Renal pelvis (tissue), 4 donors: ENCODE results near the gene APBA1. TPM values are rescaled to one million over a fixed set of nuclear protein-coding genes. Genes with fewer than 3 reads are reported as not detected.

ENCODE experiments used
- DNase-seq: peaks from one replicate; pipeline ENCODE4 v3.0.0-alpha.2; 2013
- polyA plus RNA-seq, 3 donors: library from polyadenylated mRNA; unstranded; fragments of 120-200 nt; gene quantifications; one replicate each; pipeline ENCODE4 v1.2.1, GENCODE V29; 2013; ENCODE audit not compliant: insufficient read length in 3 of 3

The APBA1 gene
- polyA plus RNA-seq, 3 donors, result 16.6 to 18.2 (median 16.9) TPM

DNA sequence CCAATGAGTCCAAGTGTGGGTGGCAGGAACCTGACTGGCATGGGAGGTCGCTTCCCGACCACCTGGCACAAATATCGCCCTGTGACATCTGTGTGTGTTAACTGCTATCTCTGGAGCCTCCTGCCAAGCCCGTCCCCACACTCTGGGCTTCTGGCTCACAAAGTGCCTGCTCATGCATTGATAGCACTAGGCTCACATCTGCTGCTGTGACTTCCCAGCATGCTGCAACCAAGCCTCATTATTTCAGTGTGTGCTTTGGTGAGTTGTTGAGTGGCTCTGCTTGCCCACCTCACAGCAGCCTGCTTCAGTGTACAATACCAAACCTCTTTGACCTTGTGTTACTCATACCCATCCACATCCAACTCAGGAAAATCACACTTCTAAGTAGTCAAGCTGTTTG is 139.8 kb downstream of the APBA1 start:
- DNase-seq, result no peak

DNA sequence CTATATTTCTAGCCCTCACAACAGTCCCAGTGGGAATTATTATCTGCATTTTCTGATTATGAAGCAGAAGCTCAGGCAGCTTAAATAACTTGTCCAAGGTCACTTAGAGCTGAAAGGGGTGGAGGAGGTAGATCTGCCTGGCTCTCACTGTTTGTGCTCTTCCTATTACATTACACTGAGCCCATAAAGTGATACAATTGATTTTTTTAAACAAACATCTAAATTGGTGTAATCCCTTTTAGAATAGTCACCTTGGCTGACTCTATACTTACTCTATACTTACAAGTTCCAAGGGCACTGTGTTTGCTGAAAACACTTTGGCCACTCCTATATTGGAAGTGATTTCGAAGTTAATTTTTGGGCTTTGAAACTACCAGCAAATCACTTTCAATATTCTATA is 144.7 kb downstream of the APBA1 start:
- no peak for DNase-seq

DNA sequence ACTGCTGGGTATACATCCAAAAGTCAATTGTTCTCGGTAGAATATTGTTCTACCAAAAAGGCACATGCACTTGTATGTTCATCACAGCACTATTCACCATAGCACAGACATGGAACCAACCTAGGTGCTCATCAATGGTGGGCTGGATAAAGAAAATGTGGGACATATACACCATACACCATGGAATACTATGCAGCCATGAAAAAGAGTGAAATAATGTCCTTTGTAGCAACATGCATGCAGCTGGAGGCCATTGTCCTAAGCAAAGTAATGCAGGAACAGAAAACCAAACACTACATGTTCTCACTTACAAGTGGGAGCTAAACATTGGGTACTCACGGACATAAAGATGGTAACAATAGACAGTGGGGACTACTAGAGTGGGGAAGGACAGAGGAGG is 145.5 kb downstream of the APBA1 start:
- DNase-seq, result no peak

DNA sequence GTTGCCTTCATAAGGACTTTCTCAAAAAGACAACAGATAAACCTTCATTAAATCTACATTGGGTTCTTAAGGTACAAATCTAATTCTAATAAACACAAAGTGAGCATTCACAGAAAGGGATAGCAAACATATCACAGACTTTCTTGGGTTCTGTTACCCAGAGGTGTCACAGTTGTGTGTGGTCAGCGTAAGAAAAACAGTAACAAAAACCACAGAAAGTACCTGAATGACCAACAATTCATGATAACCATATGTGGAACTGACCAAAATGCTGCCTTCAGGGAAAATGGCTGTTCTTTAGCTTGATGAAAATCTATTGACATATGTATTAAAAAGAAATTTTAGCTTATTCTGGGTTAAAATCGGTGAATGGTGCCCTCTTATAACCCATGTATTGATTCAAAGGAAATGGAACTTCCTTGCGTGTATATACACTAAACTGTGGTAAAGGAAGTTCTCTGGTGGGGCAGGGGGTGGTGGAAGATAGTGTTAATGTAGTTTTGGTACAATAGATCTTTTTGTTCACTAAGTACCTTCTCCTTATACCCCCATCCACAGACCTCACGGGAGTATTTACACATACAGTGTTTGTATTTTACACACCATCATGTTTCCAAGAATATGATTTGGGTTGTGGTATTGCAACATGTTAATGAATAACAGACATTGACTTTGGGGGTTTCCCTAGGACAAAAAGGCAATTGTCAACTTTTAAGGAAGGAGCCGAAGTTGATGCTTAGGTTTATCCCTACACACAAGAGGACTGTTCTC is 152.5 kb downstream of the APBA1 start:
- DNase-seq, result no peak

DNA sequence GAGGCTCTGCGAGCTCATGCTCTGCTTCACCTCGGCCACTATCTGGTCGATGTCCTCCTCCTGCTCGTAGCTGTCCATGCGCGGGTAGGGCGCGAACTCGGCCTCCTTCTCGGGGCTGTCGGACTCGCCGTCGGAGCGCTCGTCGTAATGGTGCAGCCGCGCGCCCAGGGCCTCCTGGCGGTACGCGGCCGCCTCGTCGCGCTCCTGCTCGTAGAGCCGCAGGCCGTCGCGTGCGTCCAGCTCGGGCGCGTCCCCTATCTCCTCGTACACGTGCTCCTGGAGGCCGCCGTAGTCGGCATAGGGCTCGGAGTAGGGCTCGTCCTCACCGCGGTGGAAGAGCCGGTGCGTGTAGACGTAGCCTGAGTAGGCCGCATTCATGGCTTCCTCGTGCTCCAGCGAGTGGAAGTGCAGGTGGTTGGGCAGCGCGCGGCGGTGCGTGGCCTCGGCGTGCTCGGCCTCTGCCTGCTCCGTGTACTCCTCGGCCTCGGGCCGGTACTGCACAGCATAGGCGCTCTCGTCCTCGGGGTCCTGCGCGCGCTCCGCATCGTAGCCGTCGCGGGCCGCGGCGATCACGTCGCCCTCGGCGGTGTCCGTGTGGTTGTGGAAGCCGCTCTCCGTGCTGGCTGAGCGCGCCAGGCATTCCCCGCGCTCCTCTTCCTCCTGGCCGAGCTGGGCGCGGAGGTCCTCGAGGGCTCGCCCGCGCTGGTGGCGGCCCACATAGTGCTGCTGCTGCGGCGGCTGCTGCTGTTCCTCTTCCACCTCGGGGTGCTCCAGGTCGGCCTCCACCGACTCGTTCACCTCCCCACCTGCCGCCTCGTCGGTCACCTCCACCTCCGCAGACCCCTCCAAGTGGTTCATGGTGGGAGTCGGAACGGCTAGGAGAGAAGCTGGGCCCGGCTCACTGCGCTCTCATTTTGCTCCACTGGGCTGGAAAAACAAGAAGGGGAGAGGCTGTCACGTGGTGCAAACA is 155.5 kb downstream of the APBA1 start:
- DNase-seq, result no peak

DNA sequence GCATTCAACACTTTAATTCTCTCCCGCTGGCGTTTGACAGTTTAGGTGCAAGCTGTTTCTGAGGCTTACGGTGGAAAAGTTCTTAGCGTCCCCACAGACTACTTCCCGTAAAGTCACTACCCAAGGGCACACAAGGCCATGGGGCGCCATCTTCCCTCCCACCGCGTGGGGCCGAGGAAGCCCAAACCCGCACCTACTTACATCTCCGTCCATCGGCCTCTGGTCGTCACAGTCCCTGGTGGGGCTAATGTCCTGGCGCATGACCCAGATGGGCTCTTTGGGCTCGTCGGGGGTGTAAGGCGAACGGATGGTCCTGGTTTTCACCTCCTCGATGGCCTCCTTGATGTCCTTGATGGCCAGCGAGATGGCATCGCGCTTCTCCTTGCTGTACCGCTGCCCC is 156.4 kb downstream of the APBA1 start:
- DNase-seq, result no peak

DNA sequence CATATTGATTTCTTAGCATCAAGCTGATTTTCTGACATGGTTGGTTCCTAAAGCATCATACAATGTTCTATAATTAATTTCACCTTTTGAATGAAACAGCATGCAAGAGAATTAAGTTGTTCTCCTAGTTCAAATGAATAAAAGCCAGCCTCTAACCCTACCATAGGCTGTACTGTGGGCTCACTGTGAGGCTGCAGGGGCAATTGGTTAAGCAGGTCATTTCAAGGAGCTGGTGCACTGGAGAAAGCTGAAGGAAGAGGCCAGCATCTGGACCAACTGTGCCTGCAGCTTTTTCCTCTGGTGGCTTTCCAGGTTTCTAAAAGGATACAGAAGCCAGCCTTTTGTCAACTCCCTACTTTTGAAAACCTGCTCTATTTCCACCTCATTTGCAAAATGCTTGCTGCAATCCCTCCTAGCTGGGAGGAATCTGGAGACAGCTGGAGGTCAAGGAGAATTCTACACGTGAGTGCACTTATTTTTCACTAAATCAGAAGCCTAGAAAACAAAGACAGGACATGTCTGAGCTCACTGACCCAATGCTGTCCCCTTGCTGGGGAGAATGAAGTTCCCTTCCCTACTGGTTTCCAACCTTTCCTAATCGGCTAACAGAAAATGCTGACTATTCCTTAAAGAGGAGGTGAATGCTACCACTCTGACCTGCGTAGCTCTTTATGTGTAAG is 158.9 kb downstream of the APBA1 start:
- peak; percentile 11 for DNase-seq

DNA sequence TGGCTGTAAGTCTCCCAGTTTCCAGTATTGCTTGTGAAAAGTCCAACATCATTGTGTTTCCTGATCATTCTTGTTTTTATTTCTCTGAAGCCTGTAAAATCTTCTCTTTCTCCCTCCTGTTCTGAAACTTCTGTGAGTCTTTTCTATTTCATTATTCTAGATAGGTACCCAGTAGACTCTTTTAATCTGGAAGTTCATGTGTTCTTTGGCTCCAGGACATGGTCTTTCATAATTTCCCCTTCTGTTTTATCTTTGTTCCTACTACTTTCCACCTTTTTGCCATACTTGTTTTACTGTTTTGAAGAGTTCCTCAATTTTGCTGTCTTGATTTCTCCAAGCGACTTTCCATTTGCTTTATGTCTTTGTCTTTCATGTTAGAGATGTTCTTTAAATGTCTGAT is 168.1 kb downstream of the APBA1 start:
- no peak for DNase-seq

DNA sequence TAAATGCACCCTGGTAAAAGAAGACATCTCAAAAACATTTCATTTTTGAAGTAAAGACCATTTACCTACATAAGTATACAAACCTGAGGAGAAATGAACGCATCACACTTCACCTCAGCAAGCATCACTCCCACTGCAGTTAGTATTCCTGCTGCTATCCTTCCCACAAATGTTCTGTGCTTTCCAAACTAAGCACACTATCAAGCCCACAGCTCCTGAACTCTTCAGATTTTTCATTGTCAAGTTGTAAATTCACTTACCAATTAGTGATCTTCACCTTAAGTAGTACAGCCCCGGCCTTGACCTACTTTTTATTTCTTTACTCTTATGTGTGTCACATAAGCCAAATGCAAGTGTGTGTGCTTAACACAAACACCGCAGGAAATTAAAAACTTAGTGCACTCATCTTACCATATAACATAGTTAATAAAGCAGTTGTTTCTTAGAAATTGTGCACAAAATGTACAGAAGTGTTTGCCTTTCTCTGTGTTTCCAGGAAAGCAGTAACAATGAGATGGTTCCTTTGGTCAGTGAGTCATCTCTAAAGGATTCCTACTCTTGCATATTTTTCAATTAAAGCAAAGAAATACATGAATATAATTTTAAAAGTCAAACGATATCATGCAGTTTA is 169.4 kb downstream of the APBA1 start:
- no peak for DNase-seq

DNA sequence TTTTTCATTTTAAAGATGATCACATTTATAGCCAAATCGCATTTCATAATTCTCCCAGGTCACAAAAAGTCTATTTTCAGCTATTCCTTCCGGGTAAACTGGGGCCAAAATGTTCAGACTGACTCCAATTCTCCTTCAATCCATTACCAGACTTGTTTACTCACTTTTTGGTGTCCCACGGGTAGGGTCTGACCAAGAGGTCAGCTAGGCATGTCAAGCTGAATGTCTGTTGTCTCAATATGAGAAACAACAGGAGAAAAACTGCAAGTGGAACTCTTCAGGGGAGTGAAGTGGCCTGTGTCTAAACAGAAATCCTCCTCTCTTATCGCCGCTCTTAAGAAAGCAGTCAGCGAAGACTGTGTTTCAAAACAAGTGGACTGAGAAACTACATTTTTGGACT is 171.3 kb downstream of the APBA1 start:
- no peak for DNase-seq

DNA sequence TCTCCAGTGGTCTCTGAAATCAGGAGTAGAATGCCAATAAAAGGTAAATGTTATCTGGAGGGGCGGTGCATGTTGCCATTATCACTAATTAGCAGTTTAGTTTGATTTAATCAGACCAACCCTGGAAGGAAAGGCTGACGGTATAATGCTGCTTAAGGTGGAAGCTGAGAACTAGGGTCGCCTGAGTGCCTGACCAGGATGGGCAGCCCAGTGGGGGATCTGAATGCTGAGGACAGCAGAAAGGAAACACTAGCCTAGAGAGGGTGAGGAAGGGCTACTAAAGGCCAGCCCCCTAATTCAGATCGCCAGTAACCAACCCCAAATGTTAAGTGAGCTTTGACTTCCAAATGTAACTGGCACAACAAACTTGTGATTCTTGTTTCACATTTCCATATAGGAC is 172.2 kb downstream of the APBA1 start:
- no peak for DNase-seq

DNA sequence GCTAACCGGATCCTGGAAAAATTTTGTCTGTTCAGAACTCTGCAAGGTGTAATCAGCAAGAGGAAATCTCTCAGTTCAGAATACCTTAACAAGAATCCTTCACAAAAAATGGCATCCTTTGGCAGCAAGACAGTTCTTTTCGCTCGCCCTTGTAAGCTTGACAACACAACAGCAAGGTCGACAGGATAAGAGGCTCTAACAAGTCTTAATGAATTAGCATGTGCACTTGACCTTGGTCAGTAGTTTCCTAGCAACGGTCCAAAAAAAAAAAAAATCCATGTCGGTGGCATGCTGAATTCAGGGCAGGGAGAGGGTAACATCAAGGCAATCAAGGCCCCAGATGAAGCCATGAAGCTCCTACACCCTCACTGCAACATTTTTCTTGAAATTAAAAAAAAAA is 172.8 kb downstream of the APBA1 start:
- DNase-seq, result peak; percentile 22

DNA sequence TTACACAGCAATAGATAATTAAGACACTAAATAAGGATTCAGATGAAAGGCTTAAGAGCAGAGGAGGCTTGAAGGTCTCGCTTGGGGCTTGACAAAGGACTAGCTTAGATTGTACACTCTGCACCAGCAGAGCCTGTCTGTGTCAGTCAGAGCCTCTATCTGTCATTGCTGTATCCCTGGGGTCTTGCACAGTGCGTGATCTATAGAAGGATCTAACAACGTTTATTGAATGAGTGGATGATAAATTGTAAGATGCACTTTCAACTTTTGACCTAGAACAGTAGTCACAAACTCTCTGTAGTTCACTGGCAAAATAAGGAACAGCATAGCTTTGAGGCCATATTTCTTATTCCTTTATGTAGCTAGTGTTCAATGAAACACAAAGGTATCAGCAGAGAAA is 173.7 kb downstream of the APBA1 start:
- no peak for DNase-seq

DNA sequence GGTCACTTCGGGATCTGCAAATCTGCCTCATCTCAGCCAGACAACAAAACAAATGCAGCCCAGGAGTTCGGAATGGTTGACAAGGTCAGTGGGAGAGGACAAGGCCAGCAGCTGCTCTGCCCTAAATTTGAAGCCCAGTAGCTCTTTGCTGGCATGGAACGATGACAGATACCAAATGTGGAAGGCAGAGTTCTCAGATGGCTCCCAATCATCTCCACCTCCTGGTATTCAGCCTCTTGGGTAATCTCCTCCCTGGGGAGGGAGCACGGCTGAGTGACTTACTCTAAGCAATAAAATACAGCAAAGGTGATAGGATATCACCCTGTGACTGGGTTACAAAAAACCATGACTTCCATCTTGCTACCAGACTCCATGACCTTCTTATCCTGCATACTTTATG is 174.4 kb downstream of the APBA1 start:
- no peak for DNase-seq

DNA sequence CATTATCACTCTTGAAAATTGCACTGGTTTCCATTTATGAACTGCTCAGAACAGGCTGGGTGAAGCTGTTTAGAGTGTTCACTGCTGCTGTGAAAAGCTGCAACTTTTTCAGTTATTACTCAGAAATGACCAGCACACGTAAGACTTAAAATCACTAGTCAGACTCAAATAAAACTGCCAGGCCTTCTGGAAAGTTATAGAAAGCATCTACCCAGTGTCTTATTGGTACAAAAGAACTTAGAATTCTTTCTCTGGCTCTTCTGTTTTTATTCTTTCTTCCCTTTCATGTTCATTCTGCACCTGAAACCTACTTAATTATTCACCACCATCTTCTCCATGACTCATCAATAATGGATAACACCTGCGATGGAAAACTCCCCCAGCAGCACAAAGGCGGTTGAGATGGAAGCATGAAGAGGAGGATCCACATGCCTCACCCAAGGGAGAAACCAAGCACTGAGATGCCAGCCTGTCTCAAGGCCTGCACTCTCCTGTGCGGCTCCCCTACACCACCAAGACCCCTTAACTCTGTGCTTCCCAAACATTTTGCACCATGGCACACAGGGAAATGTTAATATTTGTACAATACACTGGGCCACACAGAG is 175.2 kb downstream of the APBA1 start:
- DNase-seq, result no peak

DNA sequence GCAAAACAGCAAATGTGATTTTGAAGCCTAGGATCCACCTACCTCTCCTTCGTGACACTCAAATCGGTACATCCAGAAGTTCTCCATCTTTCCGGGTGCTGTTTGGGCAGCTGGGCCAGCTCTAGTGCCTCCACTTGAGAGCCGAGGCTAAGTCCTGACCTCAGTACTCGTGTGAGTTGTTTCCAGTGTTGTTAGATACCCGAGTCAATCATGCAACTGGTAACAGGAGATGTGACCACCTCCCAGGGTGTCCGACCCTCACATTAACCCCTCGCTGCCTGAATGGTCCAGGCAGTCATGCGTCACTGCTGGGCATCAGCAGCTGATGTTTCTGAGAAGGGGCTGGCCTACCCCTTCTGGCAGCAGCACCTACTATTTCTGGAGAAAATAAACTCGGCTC is 176.9 kb downstream of the APBA1 start:
- peak; percentile 69 for DNase-seq

DNA sequence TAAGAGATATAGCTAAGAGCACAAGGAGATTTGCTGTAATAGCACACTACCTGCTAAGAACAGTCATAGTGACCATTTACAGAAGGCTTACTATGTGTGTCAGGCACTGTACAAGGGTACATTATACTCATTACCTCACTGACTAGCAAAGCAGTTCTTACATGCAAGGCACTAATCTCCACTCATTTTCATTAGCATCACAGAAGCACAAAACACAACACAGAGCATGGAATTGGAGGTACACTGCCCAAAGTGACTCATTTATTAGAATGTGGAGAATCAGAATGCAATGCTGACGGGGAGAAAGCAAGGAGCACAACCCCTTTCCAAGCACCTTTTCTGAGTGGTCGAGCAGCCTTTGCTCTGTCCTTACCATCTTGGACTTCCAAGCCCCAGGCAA is 177.4 kb downstream of the APBA1 start:
- no peak for DNase-seq

DNA sequence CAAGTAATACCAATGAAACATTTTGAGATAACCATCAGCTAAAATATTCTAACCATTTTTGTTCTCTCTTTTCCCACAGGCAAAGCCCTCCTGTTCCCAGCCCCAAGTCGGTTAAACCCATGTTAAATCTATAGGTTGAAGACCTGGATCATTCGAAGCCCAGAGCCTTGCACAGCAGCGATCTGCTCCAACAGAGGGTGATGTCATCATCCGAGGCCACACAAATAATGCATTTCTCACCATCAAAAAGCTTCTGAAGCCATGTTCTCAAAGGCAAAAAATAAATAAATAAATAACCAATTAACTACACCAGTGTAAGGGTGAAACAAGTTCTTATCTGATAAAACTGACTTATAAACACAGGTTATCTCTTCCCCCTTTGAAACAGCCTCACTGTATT is 178.0 kb downstream of the APBA1 start:
- no peak for DNase-seq

DNA sequence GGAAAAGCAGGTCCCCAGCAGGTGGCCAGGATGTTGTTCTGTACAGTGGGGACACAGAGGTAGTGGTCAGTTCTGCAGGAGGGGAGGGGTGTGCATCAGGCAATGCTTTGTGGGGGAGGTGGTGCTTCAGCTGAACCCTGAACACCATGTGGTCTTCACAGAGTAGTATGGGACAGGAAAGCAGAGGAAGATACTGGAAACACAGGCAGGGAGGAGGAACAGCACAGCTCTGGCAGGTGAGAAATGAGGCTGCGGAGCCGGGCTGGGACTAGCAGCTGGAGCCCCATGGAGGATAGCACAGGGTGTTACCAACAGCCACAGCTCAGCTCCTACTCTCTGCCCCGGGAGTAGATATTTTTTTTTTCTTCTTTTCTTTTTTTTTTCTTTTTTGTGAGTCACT is 185.7 kb downstream of the APBA1 start:
- DNase-seq, result no peak

DNA sequence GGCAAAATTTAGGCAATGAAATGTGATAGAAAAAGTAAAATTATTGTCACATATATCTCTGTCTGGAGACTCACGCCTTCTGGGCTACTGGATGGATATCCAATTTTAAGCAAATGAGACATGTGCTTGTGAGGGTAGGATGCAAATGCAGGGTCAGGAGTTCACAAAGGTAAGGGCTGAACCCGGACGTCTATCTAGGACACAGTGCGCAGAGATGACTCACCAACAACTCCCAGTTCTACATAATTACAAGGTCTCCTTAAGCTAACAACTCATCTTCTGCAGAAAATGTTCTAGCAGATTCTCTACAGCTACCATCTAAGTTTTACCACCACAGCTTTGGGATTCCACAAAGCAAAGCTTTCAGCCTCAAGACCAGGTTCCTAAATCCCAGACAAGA is 186.7 kb downstream of the APBA1 start:
- no peak for DNase-seq

DNA sequence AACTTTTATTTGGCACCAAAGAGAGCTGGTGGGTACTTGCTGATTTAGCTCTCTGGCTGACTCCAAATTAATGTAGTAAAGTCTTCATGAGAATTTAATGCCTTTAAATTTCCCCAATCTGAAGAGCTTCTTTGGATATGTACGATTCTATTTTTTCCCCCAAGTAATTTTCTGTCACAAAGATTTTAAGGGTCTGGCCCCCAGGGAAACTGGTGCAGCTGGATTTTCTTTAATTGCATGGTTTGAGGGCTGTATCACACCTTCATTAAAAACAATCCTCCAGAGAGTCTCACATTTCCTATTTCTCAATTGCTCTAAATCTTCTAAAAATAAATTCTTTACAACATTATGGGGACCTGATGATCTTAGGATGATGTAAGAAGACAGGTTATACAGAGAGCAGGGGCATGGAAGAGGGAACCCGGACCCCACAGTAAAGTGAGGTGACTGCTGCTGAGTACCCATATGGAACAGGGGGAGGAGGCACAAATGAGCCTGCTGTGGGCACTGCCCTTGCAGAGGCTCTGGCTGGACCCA is 188.2 kb downstream of the APBA1 start:
- no peak for DNase-seq
